Measurements from ENCODE around the gene CEACAM19. TPM values are rescaled to one million over a fixed set of nuclear protein-coding genes. Genes with fewer than 3 reads are reported as not detected.
"Not testable (repeated sequence)": the region's sequence is repeated elsewhere in the genome, so short reads cannot be mapped to it uniquely, and the experiment has no call there.

Gene CEACAM19, protein sequence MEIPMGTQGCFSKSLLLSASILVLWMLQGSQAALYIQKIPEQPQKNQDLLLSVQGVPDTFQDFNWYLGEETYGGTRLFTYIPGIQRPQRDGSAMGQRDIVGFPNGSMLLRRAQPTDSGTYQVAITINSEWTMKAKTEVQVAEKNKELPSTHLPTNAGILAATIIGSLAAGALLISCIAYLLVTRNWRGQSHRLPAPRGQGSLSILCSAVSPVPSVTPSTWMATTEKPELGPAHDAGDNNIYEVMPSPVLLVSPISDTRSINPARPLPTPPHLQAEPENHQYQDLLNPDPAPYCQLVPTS
- polyA plus RNA-seq (2011; rRNA removed), result 6.1 and 8.9 TPM in 2 replicates
- 3.9 and 6.2 TPM in 2 replicates for polyA minus RNA-seq (2011; rRNA and poly(A)+ RNA removed)

DNA sequence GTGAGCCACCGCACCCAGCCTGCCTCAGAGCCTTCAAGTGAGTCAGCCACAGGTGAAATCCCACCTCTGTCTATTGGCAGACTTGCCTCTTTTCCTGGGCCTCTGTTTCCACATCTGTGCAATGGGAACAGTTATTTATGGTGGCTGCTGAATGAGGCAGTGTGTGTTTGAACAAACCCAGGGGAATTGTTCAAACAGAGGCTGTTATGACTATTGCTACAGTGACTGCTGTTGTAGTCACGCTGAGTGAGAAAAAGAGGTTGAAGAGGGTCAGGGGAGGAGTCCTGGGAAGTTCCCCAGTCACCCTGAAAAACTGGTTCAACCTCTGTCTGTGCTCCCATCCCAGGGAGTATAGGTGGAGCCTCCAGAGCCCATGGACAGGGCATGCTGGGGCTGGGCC, at the start of gene CEACAM19:
Gene CEACAM19 (plus strand): TSS at position 83 of the 400 bp plus-strand sequence. CDS start 450 bp downstream, outside the sequence.
- TF ChIP-seq, protein P1, sequence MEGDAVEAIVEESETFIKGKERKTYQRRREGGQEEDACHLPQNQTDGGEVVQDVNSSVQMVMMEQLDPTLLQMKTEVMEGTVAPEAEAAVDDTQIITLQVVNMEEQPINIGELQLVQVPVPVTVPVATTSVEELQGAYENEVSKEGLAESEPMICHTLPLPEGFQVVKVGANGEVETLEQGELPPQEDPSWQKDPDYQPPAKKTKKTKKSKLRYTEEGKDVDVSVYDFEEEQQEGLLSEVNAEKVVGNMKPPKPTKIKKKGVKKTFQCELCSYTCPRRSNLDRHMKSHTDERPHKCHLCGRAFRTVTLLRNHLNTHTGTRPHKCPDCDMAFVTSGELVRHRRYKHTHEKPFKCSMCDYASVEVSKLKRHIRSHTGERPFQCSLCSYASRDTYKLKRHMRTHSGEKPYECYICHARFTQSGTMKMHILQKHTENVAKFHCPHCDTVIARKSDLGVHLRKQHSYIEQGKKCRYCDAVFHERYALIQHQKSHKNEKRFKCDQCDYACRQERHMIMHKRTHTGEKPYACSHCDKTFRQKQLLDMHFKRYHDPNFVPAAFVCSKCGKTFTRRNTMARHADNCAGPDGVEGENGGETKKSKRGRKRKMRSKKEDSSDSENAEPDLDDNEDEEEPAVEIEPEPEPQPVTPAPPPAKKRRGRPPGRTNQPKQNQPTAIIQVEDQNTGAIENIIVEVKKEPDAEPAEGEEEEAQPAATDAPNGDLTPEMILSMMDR (IDR thresholded peaks at IDR 0.05; ENCODE audit: insufficient read depth, low read depth, low read length), result no peak
- DNase-seq (ENCODE audit: low read depth), result no peak
- Histone ChIP-seq H3K27me3 (ENCODE audit: control insufficient read depth, insufficient read depth, low read length) (no peaks in the 10 kb centered on the region), H3K4me3 (ENCODE audit: low read depth, low read length) (no peak within 1 kb of the TSS), H3K36me3 (ENCODE audit: control insufficient read depth, insufficient read depth, low read length) (no peaks in the 10 kb centered on the region)
- POLR2A ChIA-PET, result no interaction called here
- CTCF ChIA-PET, result interaction anchor here (1.0 to 2.0 kb wide), 3 partner anchors 9 to 101 kb away, joined by 3 to 9 read pairs (median 6); no protein-coding TSS in a partner anchor

DNA sequence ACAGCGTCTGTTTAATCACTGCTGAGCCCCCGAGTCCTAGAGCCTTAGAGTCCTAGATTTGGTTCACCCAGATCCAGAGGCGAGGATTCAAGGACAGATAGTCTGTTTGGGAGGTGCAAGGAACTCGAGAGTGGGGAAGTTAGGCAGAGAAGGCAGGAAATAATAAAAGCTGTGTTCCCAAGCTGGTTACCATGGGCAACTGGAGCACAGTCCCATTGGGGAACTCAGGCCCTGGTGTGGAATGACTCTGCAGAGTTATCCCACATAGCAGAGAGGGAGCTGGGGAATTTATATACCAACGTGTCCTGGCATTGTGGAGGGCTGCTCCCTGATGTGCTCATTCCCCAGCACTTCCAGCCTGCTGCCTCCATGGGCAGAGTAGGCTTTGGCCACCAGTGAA, 48.2 kb upstream of the CEACAM19 start:
- no peak for DNase-seq (ENCODE audit: low read depth)
- no peak overlapping the region for H3K4me3 ChIP-seq (ENCODE audit: low read depth, low read length)
- TF ChIP-seq, protein P1 (IDR thresholded peaks at IDR 0.05; ENCODE audit: insufficient read depth, low read depth, low read length), result no peak
- H3K36me3 ChIP-seq (ENCODE audit: control insufficient read depth, insufficient read depth, low read length), result no peaks in the 10 kb centered on the region
- POLR2A ChIA-PET, result interaction anchor here (0.6 kb wide), 1 partner anchor 22 kb away, joined by 6 read pairs; no protein-coding TSS in a partner anchor
- H3K27me3 ChIP-seq (ENCODE audit: control insufficient read depth, insufficient read depth, low read length), result no peaks in the 10 kb centered on the region
- CTCF ChIA-PET, result interaction anchor here (1.0 to 2.8 kb wide), 4 partner anchors 13 to 52 kb away, joined by 3 to 8 read pairs (median 6); no protein-coding TSS in a partner anchor

DNA sequence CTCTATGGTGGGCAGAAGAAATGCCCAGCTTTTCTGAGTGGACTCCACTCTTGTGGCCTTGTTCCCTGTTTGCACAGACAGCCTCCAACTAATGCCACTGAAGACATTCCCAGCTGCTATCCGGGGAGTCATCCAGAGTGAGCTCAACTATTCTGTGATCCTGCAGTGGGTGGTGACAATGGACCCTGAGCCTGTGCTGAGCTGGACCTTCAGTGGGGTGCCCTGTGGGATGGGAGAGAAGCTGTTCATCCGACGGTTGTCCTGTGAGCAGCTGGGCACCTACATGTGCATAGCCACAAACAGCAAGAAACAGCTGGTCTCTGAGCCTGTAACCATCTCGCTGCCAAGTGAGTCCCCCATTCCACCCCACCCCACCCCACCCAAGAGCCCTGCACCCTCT, 47.7 kb upstream of the CEACAM19 start:
- CTCF ChIA-PET, result interaction anchor here (1.0 to 2.8 kb wide), 5 partner anchors 10 to 52 kb away, joined by 3 to 8 read pairs (median 3); no protein-coding TSS in a partner anchor
- no peaks in the 10 kb centered on the region for H3K36me3 ChIP-seq (ENCODE audit: control insufficient read depth, insufficient read depth, low read length)
- H3K4me3 ChIP-seq (ENCODE audit: low read depth, low read length), result no peak overlapping the region
- TF ChIP-seq, protein P1 (IDR thresholded peaks at IDR 0.05; ENCODE audit: insufficient read depth, low read depth, low read length), result no peak
- H3K27me3 ChIP-seq (ENCODE audit: control insufficient read depth, insufficient read depth, low read length), result no peaks in the 10 kb centered on the region
- POLR2A ChIA-PET, result no interaction called here
- DNase-seq (ENCODE audit: low read depth), result no peak

DNA sequence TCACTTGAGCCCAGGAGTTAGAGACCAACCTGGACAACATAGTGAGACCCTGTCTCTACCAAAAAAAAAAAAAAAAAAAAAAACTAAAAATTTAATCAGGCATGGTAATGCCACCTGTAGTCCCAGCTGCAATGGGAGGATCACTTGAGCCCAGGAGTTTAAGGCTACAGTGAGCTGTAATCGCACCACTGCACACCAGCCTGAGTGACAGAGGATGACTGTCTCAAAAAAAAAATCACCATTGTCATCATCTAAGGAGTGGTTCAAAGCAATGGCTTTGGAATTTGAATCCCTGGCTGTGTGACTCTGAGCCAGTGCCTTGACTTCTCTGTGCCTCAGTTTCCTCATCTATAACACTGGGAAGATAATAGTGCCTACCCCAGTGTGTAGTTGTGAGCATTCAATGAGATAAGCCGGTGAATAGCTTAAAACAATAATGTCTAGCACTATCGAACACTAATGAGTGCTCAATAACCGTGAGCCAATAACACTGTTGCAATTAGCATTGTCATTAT, 46.4 kb upstream of the CEACAM19 start:
- CTCF ChIA-PET, result interaction anchor here (1.3 to 2.8 kb wide), 3 partner anchors 8 to 54 kb away, joined by 3 to 8 read pairs (median 4); no protein-coding TSS in a partner anchor
- POLR2A ChIA-PET, result no interaction called here
- no peak for DNase-seq (ENCODE audit: low read depth)
- H3K27me3 ChIP-seq (ENCODE audit: control insufficient read depth, insufficient read depth, low read length), result no peaks in the 10 kb centered on the region
- TF ChIP-seq, protein P1 (IDR thresholded peaks at IDR 0.05; ENCODE audit: insufficient read depth, low read depth, low read length), result no peak
- H3K36me3 ChIP-seq (ENCODE audit: control insufficient read depth, insufficient read depth, low read length), result peaks cover 3% of the 10 kb centered on the region; the same call in 1 of the 2 replicates
- H3K4me3 ChIP-seq (ENCODE audit: low read depth, low read length), result no peak overlapping the region

DNA sequence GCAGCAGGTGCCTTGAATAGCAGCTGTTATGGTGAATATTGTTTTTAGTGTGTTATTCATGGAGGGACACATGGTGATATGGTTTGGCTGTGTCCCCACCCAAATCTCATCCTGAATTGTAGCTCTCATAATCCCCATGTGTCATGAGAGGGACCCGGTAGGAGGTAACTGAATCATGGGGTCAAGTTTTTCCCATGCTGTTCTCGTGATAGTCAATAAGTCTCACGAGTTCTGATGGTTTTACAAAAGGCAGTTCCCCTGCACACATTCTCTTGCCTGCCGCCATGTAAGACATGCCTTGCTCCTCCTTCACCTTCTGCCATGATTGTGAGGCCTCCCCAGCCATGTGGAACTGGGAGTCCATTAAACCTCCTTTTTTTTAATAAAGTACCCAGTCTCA, 45.6 kb upstream of the CEACAM19 start:
- H3K36me3 ChIP-seq (ENCODE audit: control insufficient read depth, insufficient read depth, low read length); H3K4me3 ChIP-seq (ENCODE audit: low read depth, low read length); DNase-seq (ENCODE audit: low read depth); H3K27me3 ChIP-seq (ENCODE audit: control insufficient read depth, insufficient read depth, low read length); POLR2A ChIA-PET: not testable (repeated sequence)
- CTCF ChIA-PET, result interaction anchor here (1.0 to 2.8 kb wide), 5 partner anchors 12 to 54 kb away, joined by 4 to 8 read pairs (median 6); no protein-coding TSS in a partner anchor
